Duodenal mucosa (tissue), 2 donors: Measurements from ENCODE around the gene ZNF80.
"Not testable (repeated sequence)": the region's sequence is repeated elsewhere in the genome, so short reads cannot be mapped to it uniquely, and the experiment has no call there.

Source experiments
- H3K27ac ChIP-seq: one replicate; pipeline ENCODE4 v1.7.0; 2013; ENCODE audit warnings: low read depth, low read length
- H3K27me3 ChIP-seq, 2 donors: one replicate each; pipeline ENCODE4 v1.7.0; 2013; ENCODE audit warnings: low read length in 2 of 2, control low read depth in 1 of 2; ENCODE audit not compliant: insufficient read depth in 2 of 2, control insufficient read depth in 1 of 2
- H3K36me3 ChIP-seq, 2 donors: one replicate each; pipeline ENCODE4 v1.7.0; 2013; ENCODE audit warnings: low read length in 2 of 2, control low read depth in 1 of 2; ENCODE audit not compliant: insufficient read depth in 2 of 2, control insufficient read depth in 1 of 2
- H3K4me1 ChIP-seq, 2 donors: one replicate each; pipeline ENCODE4 v1.7.0; 2013; ENCODE audit warnings: low read length in 2 of 2, control low read depth in 1 of 2; ENCODE audit not compliant: insufficient read depth in 2 of 2, control insufficient read depth in 1 of 2
- H3K4me3 ChIP-seq, 2 donors: one replicate each; pipeline ENCODE4 v1.7.0; 2013; ENCODE audit warnings: low read length in 2 of 2, low read depth in 1 of 2
- H3K9ac ChIP-seq, 2 donors: one replicate each; pipeline ENCODE4 v1.7.0; 2013; ENCODE audit warnings: low read length in 2 of 2, low read depth in 1 of 2
- H3K9me3 ChIP-seq, 2 donors: one replicate each; pipeline ENCODE4 v1.7.0; 2013; ENCODE audit warnings: low read length in 2 of 2, control low read depth in 1 of 2; ENCODE audit not compliant: control insufficient read depth in 1 of 2

The ZNF80 gene

DNA sequence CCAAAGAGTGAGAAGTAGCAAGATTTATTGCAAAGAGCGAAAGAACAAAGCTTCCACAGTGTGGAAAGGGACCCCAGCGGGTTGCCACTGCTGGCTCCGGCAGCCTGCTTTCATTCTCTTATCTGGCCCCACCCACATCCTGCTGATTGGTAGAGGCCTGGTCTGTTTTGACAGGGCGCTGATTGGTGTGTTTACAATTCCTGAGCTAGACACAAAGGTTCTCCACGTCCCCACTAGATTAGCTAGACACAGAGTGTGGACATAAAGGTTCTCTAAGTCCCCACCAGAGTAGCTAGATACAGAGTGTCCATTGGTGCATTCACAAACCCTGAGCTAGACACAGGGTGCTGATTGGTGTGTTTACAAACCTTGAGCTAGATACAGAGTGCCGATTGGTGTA lies at the start of gene ZNF80:
ZNF80 (minus strand) TSS at position 101 of the 400 bp plus-strand sequence. CDS start 504 bp downstream, outside the sequence.
- H3K36me3 ChIP-seq, H3K4me3 ChIP-seq, H3K27me3 ChIP-seq: not testable (repeated sequence)

DNA sequence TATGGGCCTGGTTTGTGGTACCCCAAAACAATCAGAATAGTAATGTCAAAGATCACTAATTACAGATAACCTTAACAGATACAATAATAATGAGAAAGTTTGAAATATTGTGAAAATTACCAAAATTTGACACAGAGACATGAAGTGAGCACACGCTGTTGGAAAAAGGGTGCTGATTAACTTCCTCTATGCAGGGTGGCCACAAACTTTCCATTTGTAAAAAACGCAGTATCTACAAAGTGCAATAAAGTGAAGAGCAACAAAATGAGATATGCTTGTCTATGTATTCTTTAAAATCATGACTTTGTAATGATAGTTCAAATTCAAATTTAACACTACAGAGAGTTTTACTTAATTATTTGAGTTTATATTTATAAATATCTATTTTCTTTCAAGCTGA lies 48.9 kb upstream of the ZNF80 start:
- Histone ChIP-seq H3K4me3 (no peak overlapping the region), H3K9ac (no peak overlapping the region), H3K36me3 (no peaks in the 10 kb centered on the region), H3K27ac (no peak overlapping the region), H3K9me3 (no peaks in the 10 kb centered on the region), H3K27me3 (no peaks in the 10 kb centered on the region), H3K4me1 (no peaks in the 10 kb centered on the region)

More for the DNA sequence above, at the start of gene ZNF80:
- not testable (repeated sequence) for H3K27ac ChIP-seq, H3K9me3 ChIP-seq, H3K9ac ChIP-seq, H3K4me1 ChIP-seq

GRCh38 chr3:114285648-114286230 lies 48.4 kb upstream of the ZNF80 start:
- H3K36me3 ChIP-seq: no peaks in the 10 kb centered on the region
- H3K9ac ChIP-seq: no peak overlapping the region
- H3K27ac ChIP-seq: no peak overlapping the region
- no peaks in the 10 kb centered on the region for H3K9me3 ChIP-seq
- H3K4me1 ChIP-seq: no peaks in the 10 kb centered on the region
- no peak overlapping the region for H3K4me3 ChIP-seq
- H3K27me3 ChIP-seq: no peaks in the 10 kb centered on the region

DNA sequence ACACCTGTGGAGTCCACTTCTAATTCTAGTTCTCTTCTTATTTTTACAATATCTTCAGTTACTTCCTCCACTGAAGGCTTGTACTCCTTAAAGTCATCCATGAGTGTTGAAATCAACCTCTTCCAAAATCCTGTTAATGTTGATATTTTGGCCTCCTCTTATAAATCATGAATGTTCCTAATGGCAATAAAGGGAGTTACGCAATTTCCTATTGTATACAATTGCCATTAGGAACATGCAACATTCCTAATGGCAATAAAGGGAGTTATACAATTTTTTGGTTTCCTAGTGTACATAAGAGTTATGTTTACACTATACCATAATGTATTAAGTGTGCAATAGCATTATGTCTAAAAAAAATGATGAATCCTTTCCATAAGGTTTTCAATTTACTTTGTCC lies 47.3 kb upstream of the ZNF80 start:
- Histone ChIP-seq H3K4me3 (no peak overlapping the region), H3K9me3 (no peaks in the 10 kb centered on the region), H3K4me1 (no peaks in the 10 kb centered on the region), H3K36me3 (no peaks in the 10 kb centered on the region), H3K27me3 (no peaks in the 10 kb centered on the region), H3K9ac (no peak overlapping the region), H3K27ac (no peak overlapping the region)

DNA sequence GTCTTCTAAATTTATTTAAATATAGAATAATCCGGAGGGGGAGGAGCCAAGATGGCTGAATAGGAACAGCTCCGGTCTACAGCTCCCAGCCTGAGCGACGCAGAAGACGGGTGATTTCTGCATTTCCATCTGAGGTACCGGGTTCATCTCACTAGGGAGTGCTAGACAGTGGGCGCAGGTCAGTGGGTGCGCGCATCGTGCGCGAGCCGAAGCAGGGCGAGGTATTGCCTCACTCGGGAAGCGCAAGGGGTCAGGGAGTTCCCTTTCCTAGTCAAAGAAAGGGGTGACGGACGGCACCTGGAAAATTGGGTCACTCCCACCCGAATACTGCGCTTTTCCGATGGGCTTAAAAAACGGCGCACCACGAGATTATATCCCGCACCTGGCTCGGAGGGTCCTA lies 39.5 kb upstream of the ZNF80 start:
- not testable (repeated sequence) for H3K36me3 ChIP-seq, H3K27ac ChIP-seq, H3K27me3 ChIP-seq, H3K4me3 ChIP-seq, H3K9me3 ChIP-seq, H3K4me1 ChIP-seq, H3K9ac ChIP-seq

GRCh38 chr3:114274929-114275328 lies 37.6 kb upstream of the ZNF80 start:
- Histone ChIP-seq H3K36me3 (no peaks in the 10 kb centered on the region), H3K27me3 (no peaks in the 10 kb centered on the region), H3K9ac (no peak overlapping the region)

DNA sequence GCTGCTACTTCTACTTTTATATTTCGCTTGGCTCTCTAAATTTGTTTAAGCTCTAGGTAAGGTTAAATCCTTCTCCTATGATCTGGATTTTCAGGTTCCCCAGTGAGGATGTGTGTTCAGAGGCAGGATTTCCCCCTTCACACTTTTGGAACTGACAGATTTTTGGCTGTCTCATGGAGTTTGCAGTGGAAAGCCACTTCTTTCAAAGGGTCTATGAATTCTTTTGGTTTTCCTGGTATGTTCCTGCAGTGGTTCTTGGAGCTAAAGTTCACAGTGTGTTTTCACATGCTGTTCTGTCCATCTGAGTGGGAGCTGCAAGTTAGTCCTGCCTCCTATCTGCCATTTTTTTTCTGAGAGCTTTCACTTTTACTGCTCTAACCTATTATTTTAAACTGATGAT lies 34.9 kb upstream of the ZNF80 start:
- Histone ChIP-seq H3K27ac (no peak overlapping the region), H3K36me3 (no peaks in the 10 kb centered on the region), H3K9me3 (peaks cover 0 to 6% of the 10 kb centered on the region in 2 donors), H3K4me1 (no peaks in the 10 kb centered on the region), H3K4me3 (no peak overlapping the region), H3K27me3 (no peaks in the 10 kb centered on the region), H3K9ac (no peak overlapping the region)

More at GRCh38 chr3:114274929-114275328, 37.6 kb upstream of the ZNF80 start:
- no peaks in the 10 kb centered on the region for H3K4me1 ChIP-seq
- peaks cover 0 to 4% of the 10 kb centered on the region in 2 donors for H3K9me3 ChIP-seq
- no peak overlapping the region for H3K27ac ChIP-seq
- no peak overlapping the region for H3K4me3 ChIP-seq

GRCh38 chr3:114270019-114270418 lies 32.6 kb upstream of the ZNF80 start:
- peaks cover 0 to 6% of the 10 kb centered on the region in 2 donors for H3K9me3 ChIP-seq
- H3K4me3 ChIP-seq: no peak overlapping the region
- no peak overlapping the region for H3K27ac ChIP-seq
- H3K9ac ChIP-seq: no peak overlapping the region
- no peaks in the 10 kb centered on the region for H3K36me3 ChIP-seq
- no peaks in the 10 kb centered on the region for H3K4me1 ChIP-seq
- H3K27me3 ChIP-seq: no peaks in the 10 kb centered on the region

DNA sequence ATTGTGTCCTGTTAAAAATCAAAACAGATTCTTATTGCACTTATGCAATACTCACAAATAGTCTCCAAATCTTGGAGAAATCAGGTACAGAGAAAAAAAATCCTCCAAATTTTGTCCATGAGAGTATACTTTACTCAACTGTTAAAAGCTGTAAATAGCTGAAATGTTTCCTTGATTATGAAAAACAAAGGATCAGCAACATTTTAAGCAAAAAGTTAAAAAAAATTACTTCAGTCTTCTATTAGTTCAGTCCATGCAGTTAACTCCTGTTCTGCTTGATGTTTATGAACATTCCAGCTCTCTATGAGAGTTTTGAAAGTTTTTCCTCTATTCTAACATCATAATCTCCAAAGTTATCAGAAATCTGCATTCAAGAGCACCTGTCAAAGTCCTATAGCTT lies 22.8 kb upstream of the ZNF80 start:
- Histone ChIP-seq H3K4me3 (no peak overlapping the region), H3K36me3 (no peaks in the 10 kb centered on the region), H3K27ac (no peak overlapping the region), H3K9me3 (no peaks in the 10 kb centered on the region), H3K4me1 (no peaks in the 10 kb centered on the region), H3K9ac (no peak overlapping the region), H3K27me3 (no peaks in the 10 kb centered on the region)

GRCh38 chr3:114259566-114259965 lies 22.2 kb upstream of the ZNF80 start:
- Histone ChIP-seq H3K36me3 (no peaks in the 10 kb centered on the region), H3K27ac (no peak overlapping the region), H3K4me3 (no peak overlapping the region), H3K9me3 (no peaks in the 10 kb centered on the region), H3K4me1 (no peaks in the 10 kb centered on the region), H3K27me3 (no peaks in the 10 kb centered on the region), H3K9ac (no peak overlapping the region)

DNA sequence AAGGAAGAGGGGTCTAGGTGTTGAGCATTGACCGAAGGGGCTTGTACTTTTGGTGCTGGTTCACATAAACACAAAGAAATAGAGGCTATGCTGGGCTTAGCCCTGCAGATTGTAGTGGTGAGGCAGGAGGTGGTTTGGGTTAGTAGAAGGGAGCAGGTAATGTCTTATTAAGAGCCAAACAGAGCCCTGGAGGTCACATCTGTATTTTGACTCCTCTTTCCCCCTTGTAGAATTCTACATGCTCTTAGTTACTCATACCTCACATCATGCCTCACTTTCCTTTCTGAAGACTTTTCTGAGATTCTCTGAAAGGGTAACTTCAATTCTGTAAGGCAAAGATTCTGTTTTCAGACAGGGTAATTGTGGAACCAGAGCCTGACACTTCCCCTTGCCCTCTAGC lies 16.1 kb upstream of the ZNF80 start:
- Histone ChIP-seq H3K4me1 (no peaks in the 10 kb centered on the region), H3K27ac (no peak overlapping the region), H3K27me3 (no peaks in the 10 kb centered on the region), H3K36me3 (no peaks in the 10 kb centered on the region), H3K4me3 (no peak overlapping the region), H3K9ac (no peak overlapping the region), H3K9me3 (no peaks in the 10 kb centered on the region)
